ENCODE results near the gene AQP5. TPM values are rescaled to one million over a fixed set of nuclear protein-coding genes. Genes with fewer than 3 reads are reported as not detected.

AQP5 gene
- total RNA-seq, 1 donor from 2014 or later: 0.62 TPM

DNA sequence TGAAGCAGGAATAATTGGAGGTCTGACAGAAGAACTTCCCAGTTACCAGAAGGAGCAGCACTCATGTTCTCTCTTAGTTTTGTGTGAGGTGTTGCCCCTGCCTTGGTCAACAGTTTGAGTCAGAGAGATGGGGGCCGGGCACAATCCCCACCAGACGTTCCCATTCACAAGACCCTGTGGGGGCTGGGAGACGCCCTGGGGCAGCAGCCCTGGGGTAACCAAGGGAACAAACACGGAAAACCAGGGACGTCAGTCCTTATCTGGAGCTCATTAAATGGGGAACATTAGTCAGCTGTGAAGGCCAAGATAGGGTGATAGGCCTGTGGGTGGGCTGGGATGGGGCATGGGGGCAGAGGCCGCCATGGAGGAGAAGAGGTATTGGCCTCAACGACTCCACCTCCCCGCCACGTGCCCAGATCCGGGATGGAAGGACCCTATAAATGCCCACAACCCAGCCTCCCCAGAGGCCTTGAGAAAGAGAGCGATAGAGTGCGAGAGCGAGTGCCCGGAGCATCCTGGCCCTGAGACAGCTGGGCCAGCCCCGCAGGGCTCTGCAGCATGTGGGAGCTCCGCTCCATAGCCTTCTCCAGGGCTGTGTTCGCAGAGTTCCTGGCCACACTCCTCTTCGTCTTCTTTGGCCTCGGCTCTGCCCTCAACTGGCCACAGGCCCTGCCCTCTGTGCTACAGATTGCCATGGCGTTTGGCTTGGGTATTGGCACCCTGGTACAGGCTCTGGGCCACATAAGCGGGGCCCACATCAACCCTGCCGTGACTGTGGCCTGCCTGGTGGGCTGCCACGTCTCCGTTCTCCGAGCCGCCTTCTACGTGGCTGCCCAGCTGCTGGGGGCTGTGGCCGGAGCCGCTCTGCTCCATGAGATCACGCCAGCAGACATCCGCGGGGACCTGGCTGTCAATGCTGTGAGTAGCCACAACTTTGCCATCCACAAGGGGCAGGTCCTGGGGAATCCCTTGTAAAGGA, 11.1 kb upstream of the AQP5 start, which contains the start of gene AQP2:
Gene AQP2 (plus strand): TSS at position 465 of the 979 bp plus-strand sequence. CDS start 94 bp downstream, at position 559.
- DNase-seq: no peak

DNA sequence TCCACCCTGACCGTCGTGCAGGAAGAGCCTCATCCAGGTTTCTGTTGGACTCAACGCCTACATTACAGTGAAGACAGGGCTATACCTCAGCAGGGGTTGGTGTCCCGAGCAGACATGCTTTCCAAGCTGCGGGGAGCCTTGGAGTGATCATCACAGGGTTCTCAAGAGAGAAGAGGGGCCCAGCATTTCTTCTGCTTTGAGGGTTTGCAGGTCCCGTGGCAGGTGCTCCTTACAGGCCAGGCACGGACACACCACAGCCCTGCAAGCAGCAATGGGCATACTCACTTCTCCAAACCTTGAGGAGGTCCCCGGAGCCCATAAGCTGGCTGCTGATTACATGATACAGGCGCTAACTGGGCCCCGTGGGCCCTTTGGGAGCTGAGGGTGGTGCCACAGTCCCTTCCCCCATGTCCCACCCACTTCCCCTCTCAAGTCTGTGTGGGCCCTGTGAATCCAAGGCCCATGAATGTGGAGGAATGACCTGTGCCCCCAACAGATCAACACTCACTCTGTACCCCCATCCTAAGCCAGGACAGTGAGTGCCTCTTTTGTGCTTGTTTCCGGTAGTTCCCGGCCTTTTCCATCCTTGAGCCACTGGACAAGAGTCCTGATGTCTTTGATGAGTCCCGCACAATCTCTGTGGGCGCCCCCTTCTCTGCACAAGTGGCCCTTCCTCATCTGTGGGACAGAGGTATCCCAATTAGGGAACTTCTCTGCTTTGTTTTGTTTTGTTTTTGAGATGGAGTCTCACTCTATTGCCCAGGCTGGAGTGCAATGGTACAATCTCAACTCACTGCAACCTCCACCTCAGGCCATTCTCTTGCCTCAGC, 10.0 kb upstream of the AQP5 start:
- no peak for DNase-seq

DNA sequence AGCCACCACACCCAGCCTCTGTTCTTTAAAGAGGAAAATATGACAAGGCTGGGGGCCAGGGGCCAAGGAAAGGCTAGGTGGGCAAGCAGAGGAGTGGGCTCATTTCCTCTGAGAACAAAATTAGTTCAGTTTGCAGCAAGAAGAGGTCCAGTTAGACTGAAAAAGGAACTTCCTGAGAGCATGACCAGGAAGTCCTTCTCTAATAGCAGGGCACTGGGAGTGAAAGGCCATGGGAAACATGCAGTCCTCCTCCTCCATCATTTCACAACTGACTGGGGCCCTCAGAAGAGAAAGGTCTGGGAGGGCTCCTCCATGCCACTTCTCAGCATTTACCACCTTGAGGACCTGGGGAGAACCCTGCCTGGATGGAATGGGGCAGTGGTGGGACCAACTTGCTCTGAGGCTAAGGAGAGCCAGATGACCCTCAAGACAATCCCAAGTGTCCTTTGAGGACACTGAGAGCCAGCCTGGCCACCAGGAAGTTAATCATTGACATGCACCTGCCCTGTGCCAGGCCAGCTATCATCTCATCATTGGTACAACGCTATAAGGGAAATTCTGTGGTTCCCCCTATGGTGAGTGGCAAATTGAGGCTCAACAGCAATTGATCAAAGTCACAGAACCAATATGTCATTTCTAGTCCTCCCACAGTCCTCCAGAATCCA, 9.1 kb upstream of the AQP5 start:
- DNase-seq: no peak

GRCh38 chr12:49953151-49953550, 8.5 kb upstream of the AQP5 start:
- no peak for DNase-seq

DNA sequence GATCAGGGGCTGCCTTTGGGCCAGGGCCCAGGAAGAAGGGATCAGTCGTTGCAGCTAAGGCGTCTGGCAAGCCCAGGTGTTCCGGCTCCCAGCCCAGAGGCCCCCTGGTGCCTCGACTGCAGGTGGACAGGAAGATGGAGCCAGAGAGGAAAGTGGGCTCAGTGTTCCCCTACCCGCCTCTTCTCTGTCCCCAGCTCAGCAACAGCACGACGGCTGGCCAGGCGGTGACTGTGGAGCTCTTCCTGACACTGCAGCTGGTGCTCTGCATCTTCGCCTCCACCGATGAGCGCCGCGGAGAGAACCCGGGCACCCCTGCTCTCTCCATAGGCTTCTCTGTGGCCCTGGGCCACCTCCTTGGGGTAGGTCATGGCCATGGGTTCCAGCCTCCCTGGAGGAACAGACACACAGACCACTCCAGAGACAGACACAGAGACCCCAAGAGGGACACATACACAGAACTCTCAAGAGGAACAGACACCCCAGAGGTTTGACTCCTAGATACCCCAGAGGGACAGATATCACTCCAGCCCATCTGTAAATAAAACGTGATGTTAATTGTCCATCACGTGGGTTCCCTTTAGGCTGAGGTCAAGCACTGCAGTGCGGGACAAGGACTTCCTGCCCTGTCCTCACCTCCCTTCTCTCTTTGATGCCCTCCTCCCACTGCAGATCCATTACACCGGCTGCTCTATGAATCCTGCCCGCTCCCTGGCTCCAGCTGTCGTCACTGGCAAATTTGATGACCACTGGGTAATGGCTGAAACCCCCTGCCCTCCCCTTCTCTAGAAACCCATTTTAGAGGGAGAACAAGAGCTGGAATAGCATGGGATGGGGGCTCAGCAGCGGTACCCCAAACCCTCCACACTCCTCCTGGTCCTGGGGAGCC, 7.5 kb upstream of the AQP5 start:
- no peak for DNase-seq

- DNase-seq: no peak
Measured at GRCh38 chr12:49954863-49955830, 6.5 kb upstream of the AQP5 start.

DNA sequence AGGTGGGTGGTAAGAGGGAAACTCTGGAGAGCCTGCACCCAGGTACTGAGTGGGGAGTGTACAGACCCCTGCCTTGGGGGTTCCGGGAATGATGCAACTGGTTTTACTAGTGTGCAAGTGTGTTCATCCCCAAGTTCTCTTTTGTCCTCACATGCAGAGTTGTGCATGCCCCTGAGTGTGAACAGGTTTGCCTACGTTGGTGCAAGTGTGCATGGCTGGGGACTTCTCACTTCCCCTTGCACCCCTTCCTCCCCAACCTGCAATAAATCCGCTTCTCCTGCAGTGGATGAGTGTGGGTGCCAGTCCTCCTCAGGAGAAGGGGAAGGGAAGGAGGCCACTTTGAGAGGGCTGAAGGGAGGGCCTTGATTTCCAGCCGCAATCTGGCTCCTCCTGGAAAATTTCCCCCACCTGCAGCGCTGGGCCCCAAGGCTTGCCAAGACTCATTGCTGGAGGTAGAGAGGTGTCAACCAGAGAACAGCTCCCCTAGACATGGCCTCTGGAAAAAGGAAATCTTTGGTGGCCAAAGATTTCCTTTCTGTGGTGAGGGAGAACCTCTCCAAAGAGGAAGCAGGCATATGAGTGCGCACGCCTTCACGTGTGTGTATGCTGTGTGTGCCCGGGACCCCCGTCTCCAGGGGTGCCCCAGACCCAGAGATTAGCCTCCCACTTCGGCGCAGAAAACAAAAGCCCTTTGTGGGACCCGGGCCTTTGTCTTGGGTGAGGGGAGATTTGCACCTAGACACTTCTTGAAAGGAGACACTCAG, 5.6 kb upstream of the AQP5 start:
- no peak for DNase-seq

DNA sequence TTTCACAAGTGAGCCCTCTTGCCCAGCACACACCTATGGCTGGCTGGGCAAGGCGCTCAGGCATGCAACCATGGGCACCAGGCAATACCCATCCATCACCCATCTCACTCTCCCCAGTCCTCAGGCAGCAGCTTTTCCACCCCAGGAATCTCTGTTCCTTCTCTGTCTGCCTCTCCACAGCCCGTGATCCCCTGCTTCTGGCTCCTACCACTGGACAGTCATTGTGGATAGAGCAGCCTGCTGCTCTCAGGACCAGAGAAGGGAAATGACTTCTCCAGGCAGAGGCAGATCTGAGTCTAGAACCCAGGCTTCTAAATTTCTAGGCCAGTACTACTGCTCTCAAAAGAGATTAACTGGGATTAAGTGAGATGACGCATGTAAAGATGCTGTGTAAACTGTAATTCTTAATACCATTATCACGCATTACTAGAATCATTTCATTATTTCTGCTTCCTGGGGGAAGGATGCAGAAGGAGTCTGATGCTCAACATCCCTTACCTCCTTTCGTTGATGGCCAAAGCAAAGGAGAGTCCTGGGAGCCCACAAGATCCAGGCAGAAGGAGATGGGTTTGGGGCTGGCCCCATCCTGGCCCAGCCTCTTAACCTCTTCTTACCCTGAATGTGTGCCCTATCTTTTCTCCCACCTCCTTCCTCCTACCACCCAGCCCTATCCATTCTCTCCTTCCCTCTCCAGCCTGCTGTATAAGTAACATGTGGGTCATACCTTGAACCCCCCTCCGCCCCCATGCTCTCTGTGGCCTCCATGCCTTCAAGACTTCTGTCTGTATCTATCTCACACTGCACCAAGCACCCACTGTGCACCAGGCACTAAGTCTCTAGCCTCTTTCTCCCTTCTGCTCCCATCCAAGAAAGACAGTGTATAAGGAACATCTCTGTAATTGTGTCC, 4.8 kb upstream of the AQP5 start:
- no peak for DNase-seq

GRCh38 chr12:49957570-49957967, 4.1 kb upstream of the AQP5 start:
- no peak for DNase-seq

DNA sequence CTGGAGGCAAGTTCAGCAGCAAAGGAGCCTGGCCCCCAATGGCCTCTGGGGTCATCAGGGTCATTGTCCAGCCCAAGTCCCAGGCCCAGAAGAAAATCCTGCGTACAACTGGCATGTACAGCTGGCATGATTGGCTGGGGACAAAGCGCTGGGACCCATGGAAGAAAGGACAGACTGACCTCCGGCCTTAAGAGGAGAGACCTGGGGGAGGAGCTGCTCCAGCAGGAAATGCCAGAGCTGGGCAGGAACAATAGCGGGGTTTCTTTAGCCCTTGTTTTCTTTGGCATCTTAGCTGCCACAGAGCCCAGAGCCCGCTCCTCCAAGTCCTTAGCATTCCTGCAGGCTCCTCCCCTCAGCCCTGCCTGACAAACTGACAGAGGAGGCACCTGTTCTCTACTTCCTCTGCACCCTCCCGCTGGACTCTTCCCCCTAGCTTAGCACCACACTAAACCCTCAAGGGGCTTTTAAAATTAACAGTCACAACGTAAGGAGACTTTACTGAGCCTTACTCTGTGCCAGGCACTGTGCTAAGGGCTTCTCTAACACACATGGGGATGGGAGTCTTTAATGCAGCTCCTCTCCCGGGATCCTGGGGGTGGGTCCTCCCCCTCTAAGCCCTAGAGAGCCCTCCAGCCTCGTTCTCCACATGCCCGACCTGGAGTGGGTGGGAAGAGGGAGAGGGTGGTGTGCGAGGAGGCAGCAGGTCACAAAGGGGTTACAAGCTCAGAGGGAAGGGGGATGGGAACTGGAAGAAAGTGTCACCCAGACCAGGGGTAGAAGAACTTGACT, 1.8 kb upstream of the AQP5 start:
- DNase-seq: no peak

DNA sequence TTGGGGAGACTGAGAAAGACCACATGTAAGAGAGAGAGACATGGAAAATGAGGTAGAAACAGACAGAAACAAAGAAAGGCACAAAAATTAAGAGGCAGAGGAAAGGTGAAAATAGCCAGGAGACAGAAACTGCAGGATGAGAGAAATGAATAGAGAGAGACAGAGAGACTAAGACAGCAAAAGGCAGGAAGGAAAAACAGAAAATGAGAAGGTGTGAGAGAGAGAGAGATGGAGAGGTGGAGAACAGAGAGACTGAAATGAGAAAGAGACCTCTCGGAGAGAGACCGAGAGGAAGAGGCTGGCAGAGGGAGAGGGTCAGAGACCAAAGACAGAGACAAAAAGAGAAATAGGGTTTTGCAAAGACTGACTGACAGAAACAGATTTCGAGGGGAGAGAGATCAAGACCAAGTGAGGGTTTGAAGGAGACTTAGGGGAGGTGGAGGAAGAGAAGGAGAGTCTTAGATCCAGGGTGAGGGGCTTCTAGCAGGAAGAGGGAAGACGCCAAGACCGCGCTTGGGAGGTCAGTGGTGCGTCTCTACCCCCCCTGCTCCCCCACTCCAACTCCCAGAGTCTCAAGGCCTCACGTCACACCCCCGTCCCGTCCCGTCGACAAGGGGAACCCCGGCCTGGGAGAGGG, 1.1 kb upstream of the AQP5 start:
- no peak for DNase-seq

DNA sequence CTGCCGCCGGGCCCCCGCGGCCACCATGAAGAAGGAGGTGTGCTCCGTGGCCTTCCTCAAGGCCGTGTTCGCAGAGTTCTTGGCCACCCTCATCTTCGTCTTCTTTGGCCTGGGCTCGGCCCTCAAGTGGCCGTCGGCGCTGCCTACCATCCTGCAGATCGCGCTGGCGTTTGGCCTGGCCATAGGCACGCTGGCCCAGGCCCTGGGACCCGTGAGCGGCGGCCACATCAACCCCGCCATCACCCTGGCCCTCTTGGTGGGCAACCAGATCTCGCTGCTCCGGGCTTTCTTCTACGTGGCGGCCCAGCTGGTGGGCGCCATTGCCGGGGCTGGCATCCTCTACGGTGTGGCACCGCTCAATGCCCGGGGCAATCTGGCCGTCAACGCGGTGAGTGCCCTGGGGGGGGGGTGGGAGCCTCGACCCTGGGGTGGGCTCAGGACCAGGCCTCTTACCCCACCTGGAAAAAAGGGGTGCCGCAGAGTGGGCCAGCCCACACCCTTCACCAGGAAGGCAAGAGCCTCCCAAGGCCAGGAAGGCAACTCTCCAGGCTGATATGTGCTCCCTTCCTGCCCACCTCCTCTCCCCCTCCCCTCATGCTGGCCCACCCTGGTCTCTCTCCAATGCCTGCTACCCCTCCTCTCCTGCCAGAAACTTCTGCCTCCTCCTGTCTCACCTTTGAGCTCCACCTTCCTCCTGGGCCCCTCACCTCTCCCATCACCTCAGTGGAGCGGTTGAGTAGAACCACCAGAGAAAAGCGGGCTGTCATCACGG, 507 bp downstream of the AQP5 start:
- no peak for DNase-seq

GRCh38 chr12:49962861-49963765, 1.4 kb downstream of the AQP5 start:
- peak; percentile 24 for DNase-seq

DNA sequence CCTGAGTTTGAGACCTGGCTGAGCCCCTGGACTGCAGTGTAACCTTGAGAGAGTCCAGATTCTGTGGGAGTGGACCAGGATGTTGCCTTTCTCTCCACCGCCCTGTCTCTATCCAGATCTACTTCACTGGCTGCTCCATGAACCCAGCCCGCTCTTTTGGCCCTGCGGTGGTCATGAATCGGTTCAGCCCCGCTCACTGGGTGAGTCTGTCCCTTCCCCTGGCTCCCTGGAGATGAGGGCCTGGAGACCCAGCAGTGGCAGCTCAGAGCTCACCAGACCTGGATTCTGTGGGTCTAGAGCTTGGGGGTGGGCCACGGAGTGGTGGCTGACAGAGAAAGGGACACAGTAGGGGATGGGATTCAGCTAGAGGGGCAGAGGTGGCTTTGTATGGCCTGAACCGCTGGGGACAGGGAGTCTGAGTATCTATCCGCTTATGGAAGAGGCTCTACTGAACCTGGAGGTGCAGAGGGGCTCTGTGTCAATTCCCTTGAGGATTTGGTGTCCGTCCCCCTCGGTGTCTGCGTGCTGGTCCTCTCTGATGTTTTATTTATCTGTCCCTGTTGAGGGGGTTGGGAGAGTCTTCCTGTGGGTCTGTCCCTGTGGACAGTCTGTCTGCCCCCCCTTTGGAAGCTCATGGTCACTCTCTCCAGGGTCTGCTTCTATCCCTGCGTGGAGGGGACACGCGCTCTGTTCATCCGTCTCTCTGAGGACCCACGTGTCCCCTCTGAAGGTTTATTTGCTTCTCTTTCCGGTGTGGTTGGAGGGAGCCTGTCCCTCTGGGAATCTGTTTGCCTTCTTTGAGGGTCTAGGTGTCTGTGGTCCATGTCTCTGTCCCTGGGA, 2.5 kb downstream of the AQP5 start:
- no peak for DNase-seq

Measured in occipital lobe (tissue), 2 donors.